Fibroblast of mammary gland (primary cell): Measurements from ENCODE around the gene ADCK1.

ENCODE experiments used
- DNase-seq: peaks from one replicate; pipeline ENCODE4 v3.0.0-alpha.2; 2010; ENCODE audit warnings: low read depth
- H3K4me3 ChIP-seq: 2 replicates; pipeline ENCODE4 v1.5.1; 2011; ENCODE audit warnings: low read depth, mild to moderate bottlenecking, low read length, moderate library complexity; ENCODE audit not compliant: control insufficient read depth
- CTCF ChIP-seq: conservative IDR thresholded peaks from 2 replicates; pipeline ENCODE4 v1.5.1; 2011; ENCODE audit warnings: low read depth, low read length, inconsistent platforms; ENCODE audit not compliant: control insufficient read depth, insufficient read depth

The ADCK1 gene

GRCh38 chr14:77906446-77906845 lies 106.5 kb downstream of the ADCK1 start:
- TF ChIP-seq CTCF: no peak
- no peak overlapping the region for H3K4me3 ChIP-seq
- no peak for DNase-seq

- no peak for TF ChIP-seq CTCF
- no peak for DNase-seq
- no peak overlapping the region for H3K4me3 ChIP-seq
These were observed 108.9 kb downstream of the ADCK1 start for GRCh38 chr14:77908847-77909246.

GRCh38 chr14:77909911-77910310 lies 110.0 kb downstream of the ADCK1 start:
- no peak for TF ChIP-seq CTCF
- H3K4me3 ChIP-seq: no peak overlapping the region
- DNase-seq: no peak

- H3K4me3 ChIP-seq: no peak overlapping the region
- TF ChIP-seq CTCF: no peak
- no peak for DNase-seq
These were observed 110.6 kb downstream of the ADCK1 start for GRCh38 chr14:77910506-77910905.

- no peak for TF ChIP-seq CTCF
- no peak overlapping the region for H3K4me3 ChIP-seq
- no peak for DNase-seq
These were observed 111.4 kb downstream of the ADCK1 start for GRCh38 chr14:77911356-77911755.

GRCh38 chr14:77912754-77913556 lies 113.0 kb downstream of the ADCK1 start:
- no peak overlapping the region for H3K4me3 ChIP-seq
- TF ChIP-seq CTCF: no peak
- DNase-seq: no peak
